Measurements from ENCODE around the gene THBS3. TPM values are rescaled to one million over a fixed set of nuclear protein-coding genes. Genes with fewer than 3 reads are reported as not detected.
"Not testable (repeated sequence)": the region's sequence is repeated elsewhere in the genome, so short reads cannot be mapped to it uniquely, and the experiment has no call there.

THBS3 gene
- polyA plus RNA-seq, 5 donors = 37.5 to 47.0 (median 42.8) TPM

DNA sequence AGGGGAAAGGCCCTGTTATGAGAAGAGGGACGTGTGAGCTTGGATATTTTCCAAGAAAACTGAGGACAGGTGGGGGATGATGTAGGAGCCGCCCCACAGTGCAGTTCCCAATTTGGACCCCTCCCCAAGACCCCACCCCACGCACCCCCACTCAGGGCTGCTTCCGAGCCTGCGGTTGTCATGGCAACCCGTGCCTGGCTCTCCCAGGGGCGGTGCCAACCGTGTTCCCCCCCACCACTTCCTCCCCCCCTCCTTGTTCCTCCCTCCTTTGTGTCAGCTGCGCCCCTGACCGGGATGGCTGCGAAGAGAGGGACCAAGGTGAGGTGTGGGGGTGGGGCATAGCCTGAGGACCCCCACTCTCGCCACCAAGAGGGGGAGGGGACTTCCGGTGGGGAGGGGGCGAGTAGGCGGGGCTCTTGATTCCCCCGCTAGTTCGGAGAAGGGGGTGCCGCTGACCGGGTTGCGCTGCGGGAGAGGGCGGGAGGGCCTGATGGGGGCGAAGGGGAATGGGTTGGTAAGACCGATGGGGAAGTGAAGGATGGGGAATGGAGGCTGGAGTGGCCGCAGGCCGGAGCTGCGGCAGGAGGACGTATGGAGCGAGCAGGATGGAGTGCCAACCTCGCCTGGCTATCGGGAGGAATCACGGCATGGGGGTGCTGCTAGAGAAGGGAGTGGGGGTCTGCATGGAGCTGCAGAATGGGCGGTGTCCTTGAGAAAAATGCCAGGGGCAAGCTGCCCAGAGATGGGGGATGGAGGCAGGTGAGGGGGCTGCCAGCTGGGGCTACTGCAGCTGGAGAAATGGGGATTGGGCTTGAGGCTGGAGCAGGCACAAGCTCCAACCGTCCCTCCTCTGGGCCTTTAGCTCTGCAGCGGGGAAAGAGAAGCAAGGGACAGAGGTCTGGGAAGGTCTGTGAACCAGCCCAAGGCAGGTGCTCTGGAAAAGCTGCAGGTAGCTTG lies 33.1 kb downstream of the THBS3 start:
- DNase-seq = no peak

DNA sequence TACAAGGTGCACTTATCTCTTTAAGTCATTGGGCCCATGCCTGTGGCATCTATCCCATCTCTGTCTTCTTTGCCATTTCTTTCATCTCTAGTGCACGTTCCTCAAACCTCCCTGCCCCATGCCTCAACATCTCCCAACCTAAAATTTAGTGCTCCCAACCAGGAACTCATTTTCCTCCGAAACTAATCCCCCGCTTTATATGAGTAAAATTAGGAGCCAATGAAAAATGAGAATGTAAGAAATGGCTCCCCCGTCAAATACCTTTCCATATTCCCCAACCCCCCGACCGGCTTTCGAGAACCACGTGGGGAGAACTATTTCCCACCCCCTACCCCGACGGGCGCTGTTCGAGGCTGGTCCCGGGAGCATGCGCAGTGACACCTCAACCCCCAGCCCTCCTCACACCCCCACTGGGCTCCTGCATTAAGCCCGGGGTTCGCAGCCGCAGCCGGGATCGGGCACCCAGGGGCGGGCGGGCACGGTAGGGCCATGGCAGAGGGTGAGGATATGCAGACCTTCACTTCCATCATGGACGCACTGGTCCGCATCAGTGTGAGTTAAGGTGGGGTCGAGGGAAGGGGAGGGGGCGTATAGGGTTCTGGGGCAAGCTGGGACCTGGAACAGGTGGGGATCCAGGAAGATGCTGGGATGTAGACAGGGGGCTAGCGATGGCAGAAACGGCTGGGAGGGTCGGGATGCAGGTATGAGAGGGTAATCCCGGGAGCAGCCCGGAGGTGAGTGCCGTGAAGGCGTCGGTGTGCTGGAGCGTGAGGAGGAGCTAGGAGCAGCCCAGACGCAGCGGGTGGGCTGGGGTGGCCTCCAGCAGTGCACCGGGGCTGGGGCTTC lies 34.0 kb downstream of the THBS3 start, which contains the start of gene TRIM46:
Gene TRIM46 (plus strand): TSS at position 372 of the 846 bp plus-strand sequence. CDS start 118 bp downstream, at position 490.
- DNase-seq = no peak

DNA sequence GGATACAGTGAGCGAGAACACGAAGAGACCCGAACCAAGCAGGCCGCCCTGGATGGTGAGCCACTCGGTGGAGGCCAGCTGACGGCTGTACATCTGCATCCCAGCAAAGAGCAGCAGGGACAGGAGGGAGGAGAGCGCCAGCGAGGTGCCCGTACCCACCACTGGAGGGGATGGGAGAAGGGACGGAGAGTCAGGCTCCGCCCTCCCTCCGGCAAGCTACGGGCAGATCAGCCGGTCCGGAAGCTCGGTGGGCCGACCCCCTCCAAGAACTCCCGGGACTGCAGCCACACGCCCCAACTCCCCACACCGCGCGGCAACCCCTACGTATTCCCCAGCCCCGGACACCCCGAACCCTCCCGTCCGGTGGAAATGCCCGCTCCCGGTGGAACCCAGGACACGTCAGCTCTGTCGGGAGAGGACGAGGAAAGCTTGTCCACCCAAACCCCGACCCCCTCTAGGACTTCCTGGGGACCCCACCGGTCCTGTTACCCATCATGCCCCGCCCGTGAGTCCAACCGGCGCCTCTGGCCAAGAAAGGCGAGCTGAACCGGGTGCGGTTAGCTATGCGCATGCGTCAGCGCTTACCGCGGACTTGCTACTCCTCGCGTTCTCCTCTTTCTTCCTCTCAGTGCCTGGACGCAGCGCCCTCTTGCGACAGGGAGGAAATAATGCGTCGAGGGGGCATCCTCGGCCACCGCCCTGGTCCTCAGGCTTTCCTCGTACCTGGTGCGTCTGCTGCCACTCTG lies 34.8 kb downstream of the THBS3 start, which contains the start of gene KRTCAP2:
Gene KRTCAP2 (minus strand): TSS at position 573 of the 746 bp plus-strand sequence. CDS start 80 bp downstream, at position 493.
- DNase-seq = peak; percentile 90 to 93

DNA sequence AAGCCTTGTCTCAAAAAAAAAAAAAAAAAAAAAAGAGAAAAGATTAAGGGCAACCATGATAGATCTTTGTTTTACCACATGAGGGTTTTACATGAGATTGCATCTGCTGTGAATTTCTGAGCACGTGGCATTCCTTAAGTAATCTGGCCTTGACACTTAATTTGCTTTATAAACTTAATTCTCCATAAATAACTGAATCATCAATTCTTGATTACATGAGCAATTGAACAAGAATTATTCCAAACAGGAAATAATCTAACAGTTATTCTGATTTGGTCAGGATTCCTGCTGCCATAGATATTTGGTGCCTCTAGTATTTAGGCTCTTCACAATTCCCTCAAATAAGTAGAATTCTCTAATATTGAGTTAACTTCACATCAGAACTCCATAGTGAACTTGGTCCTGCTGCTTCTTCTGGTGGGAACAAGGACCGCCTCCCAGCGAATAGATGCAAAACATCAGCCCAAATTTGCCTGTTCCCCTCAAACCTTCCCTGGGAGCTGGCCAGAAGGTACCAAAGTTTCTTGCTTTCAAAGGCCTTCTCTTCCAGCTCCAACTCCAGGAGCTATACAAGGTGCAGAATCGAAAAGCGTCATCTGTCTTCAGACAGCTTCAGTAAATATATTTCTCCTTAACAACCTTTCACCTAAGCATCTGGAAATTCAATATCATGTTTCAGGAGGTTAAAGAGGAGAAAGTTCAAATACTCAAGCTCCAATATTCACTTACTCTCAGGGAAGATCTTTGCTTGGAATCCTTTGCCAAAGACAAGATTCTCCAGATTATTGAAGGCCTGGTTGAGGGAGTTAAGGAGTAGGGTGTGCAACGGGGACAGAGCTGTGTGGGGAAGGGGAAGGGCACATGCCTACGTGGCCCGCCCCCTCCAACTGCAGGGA lies 35.6 kb downstream of the THBS3 start:
- no peak for DNase-seq

DNA sequence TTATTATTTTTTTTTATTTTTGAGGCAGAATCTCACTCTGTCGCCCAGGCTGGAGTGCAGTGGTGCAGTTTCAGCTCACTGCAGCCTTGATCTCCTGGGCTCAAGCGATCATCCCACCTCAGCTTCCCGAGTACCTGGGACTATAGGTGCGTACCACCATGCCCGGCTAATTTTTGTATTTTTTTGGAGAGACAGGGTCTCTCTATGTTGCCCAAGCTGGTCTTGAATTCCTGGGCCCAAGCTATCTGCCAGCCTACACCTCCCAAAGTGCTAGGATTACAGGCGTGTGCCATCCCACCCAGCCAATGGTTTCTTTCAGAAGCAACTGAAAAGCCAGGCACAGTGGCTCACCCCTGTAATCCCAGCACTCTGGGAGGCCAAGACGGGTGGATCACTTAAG lies 36.9 kb downstream of the THBS3 start:
- DNase-seq = no peak

DNA sequence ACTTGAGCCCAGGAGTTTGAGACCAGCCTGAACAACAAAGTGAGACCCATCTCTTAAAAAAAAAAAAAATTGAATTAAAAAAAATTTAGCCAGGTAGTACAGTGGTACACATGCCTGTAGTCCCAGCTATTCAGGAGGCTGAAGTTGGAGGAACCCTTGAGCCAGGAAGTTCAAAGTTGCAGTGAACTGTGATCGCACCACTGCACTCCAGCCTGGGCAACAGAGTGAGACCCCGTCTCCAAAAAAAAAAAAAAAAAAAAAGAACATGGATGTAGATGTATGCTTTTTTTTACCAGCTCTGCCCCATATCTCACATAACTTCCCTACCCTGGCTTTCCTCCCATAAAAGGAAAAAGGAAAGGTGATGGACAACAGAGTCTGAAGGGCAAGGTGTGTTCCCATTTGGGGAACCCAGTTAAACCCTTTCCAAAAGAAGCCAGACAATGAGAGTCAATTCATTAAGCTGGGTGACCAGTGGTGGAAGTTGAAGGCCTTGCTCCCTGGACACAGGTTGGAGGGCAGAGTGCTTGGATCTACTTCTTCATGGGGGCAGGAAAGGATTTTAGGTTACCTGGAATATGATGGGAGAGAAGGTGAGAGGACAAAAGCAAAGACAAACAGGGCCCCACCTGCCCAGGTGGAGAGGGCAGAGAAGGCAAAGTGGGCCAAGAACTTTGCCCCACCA lies 37.5 kb downstream of the THBS3 start:
- no peak for DNase-seq

DNA sequence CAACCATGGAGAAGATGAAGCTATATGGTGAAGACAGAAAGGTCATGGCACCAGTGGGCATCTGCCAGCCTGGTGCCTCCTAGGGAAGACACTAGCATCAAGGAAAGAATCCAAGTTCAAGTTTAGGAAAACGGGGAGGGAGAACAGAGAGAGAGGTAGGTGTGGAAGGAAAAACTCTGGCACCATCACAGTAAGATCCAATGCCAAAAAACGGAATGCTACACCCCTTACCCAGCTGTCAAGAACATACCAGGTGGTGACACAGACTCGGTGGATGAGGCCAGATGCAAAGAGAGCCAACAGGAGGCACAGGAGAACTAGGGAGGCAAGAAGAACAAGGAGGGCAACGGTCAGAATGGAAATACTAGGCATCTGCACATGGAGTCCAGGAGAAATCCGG lies 38.2 kb downstream of the THBS3 start:
- no peak for DNase-seq

DNA sequence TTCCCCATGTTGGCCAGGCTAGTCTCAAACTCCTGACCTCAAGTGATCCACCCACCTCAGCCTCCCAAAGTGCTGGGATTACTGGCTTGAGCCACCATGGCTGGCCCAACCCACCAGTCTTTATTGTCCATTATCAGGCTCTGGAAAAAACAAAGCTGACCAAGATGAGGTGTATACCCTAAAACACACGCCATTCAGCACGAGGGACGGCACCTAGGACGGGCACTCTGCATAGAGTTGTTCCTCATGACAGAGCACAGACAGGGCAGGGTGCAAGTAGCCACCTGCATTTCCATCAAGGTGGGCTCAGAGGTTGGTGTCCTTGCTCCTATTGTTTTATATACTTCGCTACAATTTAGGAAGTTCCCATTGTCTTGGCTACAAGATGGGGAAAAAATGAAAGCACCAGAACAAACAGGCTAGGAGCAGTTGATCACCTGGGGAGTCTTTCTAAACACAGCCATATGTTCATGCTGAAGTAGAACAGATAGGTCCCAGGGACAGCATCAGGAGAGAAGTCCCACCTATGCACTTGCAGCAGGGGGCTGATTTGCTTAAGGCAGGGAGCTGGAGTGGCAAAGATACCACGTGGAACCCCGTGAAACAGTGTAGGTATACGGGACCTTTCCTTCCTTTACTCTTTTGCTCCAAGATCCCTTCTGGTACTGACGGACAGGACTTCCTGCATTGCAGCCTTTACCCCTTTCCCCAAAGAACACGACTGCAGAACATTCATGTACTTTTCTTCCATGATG lies 39.1 kb downstream of the THBS3 start:
- DNase-seq = no peak

DNA sequence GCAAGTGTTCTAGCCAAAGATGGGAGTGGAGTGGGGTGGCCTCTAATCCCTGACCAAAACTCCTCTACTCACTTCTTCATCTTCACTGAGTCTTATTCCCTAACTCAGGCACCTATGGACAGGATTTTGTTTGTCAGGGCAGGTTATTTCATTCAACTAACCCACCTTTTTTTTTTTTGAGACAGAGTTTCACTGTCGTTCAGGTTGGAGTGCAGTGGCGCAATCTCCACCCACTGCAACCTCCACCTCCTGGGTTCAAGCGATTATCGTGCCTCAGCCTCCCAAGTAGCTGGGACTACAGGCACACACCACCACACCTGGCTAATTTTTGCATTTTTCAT lies 39.6 kb downstream of the THBS3 start:
- DNase-seq = not testable (repeated sequence)

DNA sequence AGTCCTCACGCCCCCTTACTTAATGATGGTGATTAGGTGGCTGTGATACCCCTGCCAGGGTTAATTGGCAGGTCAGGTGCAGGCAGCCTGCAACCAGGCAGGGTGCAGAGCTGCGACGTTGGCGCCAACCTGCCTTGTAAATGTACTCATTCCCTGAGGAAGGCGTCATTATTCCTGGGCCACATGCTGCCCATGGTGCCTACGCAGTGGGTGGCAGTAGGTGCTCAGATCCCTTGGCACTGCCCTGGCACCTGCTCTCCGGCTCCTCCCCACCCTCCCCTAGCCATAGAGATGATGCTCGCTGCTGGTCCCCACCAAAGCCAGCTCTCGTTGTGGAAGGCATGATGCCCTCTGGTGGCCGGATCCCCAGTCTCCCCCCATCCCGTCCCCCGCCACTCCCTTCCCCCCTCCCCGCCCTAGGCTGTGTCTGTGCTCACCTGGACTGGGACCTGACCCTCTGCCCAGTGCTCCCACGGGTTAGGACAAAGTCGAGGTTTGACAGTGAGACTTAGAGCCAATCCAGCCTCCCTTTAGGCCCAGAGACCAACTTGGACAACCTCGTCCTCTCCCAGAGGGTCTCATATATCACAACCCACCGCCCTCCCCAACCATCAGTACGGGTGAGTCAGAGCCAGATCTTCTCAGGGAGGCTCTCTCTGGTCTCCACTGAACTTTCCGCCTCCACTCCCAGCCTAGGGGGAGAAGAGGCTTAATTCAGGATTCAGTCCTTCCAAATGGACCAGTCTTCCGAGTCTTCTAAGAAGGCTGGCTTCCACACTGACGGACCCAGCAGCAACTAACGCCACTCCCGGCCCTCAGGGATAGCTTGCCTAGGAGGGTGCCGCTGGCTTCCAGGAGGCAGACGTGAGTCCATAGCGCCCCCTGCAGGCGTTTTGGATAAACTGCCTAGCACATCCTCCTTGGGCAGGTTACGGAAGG lies 40.3 kb downstream of the THBS3 start:
- peak in 1 of 2 donors; percentile 76 for DNase-seq

DNA sequence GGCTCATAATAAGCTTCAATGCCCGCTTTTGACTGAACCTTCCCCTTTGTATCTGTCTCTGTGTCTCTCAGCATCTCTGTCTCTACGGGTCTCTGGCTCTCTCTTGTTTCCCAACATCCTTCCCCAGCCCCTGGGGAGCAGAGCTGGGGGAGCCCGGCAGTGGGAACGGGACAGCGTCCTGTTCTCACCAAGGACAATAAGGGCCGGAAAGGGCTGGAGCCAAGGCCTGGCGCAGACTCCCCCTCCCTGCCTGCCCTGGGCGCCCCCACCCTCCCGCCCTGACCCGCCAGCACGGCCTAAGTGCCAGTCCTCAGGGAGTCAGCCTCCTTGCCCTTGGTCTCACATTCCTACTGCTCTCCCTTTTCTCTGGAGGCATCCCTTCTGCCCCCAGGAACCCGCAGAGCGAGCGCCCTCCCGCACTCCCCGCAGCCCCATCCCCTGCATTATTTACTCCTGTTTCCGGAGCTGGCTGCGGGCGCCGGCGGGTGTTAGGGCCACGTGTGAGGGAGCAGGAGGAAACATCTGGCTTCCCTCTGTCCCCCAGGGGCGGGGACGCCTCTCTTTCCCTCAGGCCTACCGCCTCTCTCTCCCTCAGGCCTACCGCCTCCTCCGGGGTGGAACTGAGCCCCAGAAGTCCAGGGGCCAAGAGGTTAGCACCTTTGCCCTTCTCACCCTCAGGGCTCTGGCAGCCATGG lies 41.1 kb downstream of the THBS3 start:
- peak; percentile 73 to 78 for DNase-seq

DNA sequence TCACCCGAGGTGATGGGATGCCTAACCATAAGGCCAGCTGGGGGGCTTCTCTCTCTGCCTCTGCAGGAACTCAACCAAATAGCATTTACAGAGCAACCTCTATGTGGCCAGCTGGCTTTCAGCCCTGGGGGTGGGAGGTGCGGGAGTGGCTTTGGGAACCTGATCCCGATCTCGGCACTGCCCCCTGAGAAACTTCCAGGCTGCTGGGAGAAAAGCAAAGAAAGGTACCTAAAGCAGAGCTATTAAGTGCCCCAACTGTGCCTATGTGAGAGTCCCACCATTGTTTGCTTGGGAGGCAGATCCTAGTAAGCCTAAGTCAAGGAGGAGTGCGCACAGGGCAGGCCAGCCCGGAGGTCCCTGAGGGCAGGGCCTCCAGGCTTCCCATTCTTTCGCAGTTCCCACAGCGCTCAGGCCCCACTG lies 41.6 kb downstream of the THBS3 start:
- DNase-seq = no peak

DNA sequence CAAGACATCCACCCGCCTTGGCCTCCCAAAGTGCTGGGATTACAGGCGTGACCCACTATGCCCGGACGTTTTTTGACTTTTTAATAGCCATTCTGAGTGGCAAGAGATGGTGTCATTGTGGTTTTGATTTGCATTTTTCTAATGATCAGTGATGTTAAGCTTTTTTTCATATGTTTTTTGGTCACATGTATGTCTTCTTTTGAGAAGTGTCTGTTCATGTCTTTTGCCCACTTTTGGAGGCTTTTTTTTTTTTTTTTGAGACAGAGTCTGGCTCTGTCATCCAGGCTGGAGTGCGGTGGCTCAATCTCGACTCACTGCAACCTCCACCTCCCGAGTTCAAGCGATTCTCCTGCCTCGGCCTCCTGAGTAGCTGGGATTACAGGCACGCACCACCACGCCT lies 43.1 kb downstream of the THBS3 start:
- not testable (repeated sequence) for DNase-seq

DNA sequence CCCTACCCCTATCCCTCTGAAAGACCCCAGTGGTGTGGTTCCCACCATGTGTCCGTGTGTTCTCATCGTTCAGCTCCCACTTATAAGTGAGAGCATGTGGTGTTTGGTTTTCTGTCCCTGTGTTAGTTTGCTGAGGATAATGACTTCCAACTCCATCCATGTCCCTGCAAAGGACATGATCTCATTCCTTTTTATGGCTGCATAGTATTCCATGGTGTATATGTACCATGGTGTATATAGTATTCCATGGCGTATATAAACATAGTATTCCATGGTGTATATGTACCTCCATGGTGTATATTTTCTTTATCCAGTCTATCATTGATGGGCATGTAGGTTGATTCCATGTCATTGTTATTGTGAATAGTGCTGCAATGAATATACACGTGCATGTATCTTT lies 43.9 kb downstream of the THBS3 start:
- DNase-seq = not testable (repeated sequence)

DNA sequence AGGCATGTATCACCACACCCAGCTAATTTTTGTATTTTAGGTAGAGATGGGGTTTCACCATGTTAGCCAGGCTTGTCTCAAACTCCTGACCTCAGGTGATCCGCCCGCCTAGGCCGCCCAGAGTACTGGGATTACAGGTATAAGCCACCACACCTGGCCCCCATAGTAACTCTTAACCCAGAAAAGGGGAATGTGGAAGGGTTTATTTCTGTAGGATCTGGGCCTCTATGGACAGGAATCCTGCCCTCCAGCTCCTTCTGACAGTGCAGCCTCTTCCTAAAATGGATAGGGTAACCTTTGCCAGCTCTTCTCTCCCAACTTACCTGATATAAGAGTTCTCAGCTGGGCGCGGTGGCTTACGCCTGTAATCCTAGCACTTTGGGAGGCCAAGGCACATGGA lies 45.1 kb downstream of the THBS3 start:
- DNase-seq = not testable (repeated sequence)

DNA sequence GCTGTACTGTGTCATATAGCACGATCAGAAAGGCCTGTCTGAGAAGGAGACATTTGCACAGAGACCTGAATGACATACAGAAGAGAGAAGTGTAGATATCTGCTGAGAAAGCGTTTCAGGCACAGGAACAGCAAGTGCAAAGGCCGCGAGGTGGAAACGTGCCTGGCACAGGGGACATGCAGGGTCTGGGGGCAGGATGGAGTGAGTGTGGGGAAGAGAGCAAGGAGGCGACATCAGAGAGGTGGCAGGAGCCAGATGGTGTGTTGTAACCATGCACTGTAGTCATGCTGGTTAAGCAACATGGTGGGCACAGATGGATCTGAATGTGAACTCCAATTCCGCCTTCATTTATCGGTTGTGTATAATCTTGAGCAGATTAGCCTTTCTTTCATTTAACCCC lies 47.6 kb downstream of the THBS3 start:
- DNase-seq = no peak

DNA sequence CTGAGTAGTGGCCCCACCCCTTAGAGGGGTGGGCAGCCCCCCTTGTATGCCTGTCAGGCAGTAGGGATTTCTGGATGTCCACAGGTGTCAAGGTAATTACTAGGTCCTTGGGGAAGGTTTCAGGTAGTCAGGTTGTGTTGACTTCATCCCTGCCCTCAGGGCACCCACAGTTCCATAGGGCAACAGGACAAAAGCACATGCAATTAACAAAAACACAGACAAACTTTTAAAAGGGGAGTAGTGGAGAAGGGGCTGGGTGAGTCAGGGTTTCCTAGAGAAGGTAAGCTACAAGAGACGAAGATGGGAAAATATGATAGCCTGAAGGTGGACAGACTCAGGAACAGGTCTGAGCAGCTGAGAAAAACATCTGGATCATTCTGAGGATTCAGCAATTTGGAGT lies 48.7 kb downstream of the THBS3 start:
- no peak for DNase-seq
